GM18870 (cell line): ENCODE data around the gene ESX1.
"Not testable (repeated sequence)": the region's sequence is repeated elsewhere in the genome, so short reads cannot be mapped to it uniquely, and the experiment has no call there.

Experiments
- ATAC-seq: cut with Tn5 transposase; IDR thresholded peaks from one replicate; pipeline ENCODE4 v1.9.1; 2021; ENCODE audit warnings: moderate library complexity; ENCODE audit not compliant: unreplicated experiment

ESX1 gene

GRCh38 chrX:104254442-104255115, at the start of gene ESX1:
Gene ESX1, minus strand, starts transcription at chrX:104254933. Its CDS starts 84 bp downstream, at chrX:104254849.
- ATAC-seq, result no peak

GRCh38 chrX:104295636-104296035, 40.9 kb upstream of the ESX1 start:
- ATAC-seq, result no peak

GRCh38 chrX:104288961-104289360, 34.2 kb upstream of the ESX1 start:
- ATAC-seq, result no peak

GRCh38 chrX:104288269-104288668, 33.5 kb upstream of the ESX1 start:
- ATAC-seq, result no peak

GRCh38 chrX:104285201-104285600, 30.5 kb upstream of the ESX1 start:
- no peak for ATAC-seq

- ATAC-seq, result no peak
Measured at GRCh38 chrX:104284507-104284906, 29.8 kb upstream of the ESX1 start.

GRCh38 chrX:104282166-104282725, 27.5 kb upstream of the ESX1 start:
- ATAC-seq, result no peak

- ATAC-seq, result no peak
Measured at GRCh38 chrX:104281564-104281963, 26.8 kb upstream of the ESX1 start.

GRCh38 chrX:104280609-104281008, 25.9 kb upstream of the ESX1 start:
- no peak for ATAC-seq

GRCh38 chrX:104270916-104271512, 16.3 kb upstream of the ESX1 start:
- peak; percentile 48 for ATAC-seq

GRCh38 chrX:104270212-104270611, 15.5 kb upstream of the ESX1 start:
- no peak for ATAC-seq

- no peak for ATAC-seq
Measured at GRCh38 chrX:104255465-104255864, 732 bp upstream of the ESX1 start.

- ATAC-seq, result no peak
Measured at GRCh38 chrX:104253567-104254441, 929 bp downstream of the ESX1 start.

- ATAC-seq, result no peak
Measured at GRCh38 chrX:104250470-104250869, 4.3 kb downstream of the ESX1 start.

GRCh38 chrX:104230060-104230459, 24.7 kb downstream of the ESX1 start:
- not testable (repeated sequence) for ATAC-seq

- no peak for ATAC-seq
Measured at GRCh38 chrX:104211187-104211586, 43.5 kb downstream of the ESX1 start.

- no peak for ATAC-seq
Measured at GRCh38 chrX:104205548-104205947, 49.2 kb downstream of the ESX1 start.
